Measurements from ENCODE around the gene KCNK7.

KCNK7 gene

GRCh38 chr11:65611758-65612603 lies 16.4 kb upstream of the KCNK7 start:
- in situ Hi-C loops (cut with MboI; ENCODE audit: low sequenced_read_pairs) = no loop called here

- in situ Hi-C loops (cut with MboI; ENCODE audit: low sequenced_read_pairs) = no loop called here
Observed at GRCh38 chr11:65611028-65611757, 15.6 kb upstream of the KCNK7 start.

DNA sequence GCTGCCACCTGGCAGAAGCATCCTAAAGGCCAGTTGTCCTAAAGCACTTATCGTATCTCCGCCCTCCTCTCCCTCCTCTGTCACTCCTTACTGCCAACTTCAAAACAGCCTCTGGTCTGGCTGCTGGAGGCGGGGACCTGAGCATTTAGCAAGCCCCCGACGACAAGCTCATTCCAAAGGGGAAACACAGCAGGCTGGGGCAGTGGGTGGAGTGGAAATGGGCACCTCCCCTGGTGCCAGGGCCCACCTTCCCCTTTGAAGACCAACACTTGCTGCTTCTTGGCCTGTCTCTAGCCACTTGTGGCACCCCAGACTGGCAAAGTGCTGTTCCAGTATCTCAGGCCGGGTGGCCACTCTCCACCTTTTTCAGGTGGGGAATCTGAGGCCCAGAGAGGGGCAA lies 14.8 kb upstream of the KCNK7 start:
- in situ Hi-C loops (cut with MboI; ENCODE audit: low sequenced_read_pairs) = no loop called here

DNA sequence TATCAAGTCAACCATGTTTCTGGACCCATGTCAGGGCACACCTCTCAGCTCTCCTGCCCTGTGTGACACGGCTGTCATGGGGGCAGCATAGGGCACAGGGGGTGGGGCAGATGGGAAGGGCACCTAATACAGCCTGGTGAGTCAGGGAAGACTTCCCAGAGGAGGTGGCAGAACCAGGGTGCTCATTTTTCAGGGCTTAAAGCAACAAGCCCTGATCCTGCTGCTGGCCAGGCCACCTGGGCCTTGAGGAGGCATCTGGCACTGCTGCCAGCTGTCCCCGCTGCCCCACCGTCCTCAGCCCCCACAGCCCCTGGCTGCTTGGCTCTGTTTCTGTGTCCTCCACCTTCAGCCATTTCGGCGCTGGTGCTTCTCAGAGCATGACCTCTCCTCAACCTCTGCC lies 14.1 kb upstream of the KCNK7 start:
- in situ Hi-C loops (cut with MboI; ENCODE audit: low sequenced_read_pairs) = no loop called here

- in situ Hi-C loops (cut with MboI; ENCODE audit: low sequenced_read_pairs) = no loop called here
Observed at GRCh38 chr11:65609229-65609628, 13.6 kb upstream of the KCNK7 start.

DNA sequence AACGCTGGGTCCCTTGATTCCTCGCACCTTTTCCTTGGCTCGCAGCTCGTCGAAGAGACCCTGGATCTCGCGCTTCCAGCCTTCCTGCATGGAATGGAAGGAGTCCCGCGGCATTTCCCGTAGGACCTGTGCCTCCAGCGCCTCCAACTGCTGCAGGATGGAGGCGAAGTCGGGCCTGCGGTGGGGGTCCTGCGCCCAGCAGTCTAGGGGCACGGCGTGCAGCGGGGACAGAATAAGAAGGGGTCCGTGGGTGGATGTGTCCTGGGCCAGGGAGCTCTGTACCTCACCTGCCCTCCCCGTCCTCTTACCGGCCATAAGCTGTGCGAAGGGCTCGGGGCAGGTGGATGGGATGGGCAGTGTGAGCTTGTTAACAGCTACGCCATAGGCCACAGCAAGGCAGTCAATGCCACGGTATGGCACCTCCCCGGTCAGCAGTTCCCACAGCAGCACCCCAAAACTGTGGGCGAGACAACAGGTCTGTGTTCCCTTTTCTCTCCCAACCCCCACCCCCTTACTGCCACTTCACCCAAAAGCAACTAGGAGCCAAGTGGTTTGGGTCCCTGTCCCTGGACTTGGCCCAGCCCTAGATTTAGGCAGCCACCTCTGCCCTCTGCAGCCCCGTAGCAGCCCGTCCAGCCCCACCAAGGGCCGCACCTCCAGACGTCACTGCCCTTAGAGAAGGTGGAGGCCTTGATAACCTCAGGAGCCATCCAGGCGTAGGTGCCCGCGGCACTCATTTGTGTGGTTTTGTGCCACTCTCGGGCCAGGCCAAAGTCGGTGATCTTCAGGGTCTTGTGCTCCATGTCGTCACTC lies 12.2 kb upstream of the KCNK7 start:
- in situ Hi-C loops (cut with MboI; ENCODE audit: low sequenced_read_pairs) = no loop called here

GRCh38 chr11:65606876-65607613 lies 11.4 kb upstream of the KCNK7 start:
- in situ Hi-C loops (cut with MboI; ENCODE audit: low sequenced_read_pairs) = no loop called here

DNA sequence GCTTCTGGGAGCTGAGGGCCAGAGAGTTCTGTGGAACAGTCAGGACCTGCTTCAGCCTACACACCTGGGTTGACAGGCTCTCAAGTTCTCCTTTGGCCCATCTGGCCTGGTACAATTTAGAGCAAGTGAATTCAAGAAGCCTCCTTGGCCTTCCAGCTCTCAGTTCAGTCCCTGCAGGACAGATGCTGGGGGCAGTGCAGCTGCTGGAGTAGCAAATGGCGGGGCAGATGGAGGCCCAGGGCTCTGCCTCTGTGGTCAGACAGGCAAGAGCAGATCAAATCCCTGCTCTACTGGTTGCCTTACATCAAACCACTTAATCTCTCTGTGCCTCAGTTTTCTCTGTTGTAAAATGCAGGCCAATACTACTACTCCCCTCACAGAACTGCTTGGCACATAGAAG lies 8.7 kb upstream of the KCNK7 start:
- in situ Hi-C loops (cut with MboI; ENCODE audit: low sequenced_read_pairs) = no loop called here

GRCh38 chr11:65599955-65600246 lies 4.3 kb upstream of the KCNK7 start:
- in situ Hi-C loops (cut with MboI; ENCODE audit: low sequenced_read_pairs) = no loop called here

DNA sequence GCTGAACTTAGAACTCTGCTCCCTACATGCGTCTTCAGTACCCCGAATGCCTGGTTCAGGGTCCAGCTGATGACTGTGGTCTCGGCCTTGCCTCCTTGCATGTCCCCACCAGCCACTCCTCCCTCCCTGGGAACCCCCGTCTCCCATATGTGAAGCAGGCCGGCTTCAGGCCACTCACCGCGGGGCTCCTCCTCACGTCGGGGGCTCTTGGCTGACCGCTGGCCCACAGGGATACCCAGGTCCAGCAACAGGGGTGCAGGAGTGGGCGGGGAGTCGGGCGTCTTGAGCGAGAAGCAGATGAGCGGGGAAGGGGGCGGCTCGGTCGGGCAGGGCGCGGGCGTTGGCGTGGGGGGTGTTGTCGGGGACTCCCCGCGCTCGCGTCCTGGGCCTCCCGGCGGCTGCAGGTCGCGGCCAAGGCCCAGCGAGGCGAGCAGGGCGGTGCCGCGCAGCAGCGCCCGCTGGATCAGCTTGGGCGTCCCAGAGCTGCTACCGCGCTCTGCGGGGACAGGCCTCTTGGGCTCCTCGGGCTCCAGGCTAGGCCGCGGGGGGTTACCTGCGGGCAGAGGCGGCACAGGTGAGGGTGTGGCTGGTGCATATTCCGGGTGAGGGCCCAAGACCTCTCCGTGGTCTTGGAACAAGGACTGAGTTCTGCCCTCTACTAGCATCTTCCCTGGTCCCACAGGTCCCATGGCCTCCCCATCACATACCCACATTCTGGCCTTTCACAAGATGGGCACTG lies 3.8 kb upstream of the KCNK7 start:
- in situ Hi-C loops (cut with MboI; ENCODE audit: low sequenced_read_pairs) = no loop called here

DNA sequence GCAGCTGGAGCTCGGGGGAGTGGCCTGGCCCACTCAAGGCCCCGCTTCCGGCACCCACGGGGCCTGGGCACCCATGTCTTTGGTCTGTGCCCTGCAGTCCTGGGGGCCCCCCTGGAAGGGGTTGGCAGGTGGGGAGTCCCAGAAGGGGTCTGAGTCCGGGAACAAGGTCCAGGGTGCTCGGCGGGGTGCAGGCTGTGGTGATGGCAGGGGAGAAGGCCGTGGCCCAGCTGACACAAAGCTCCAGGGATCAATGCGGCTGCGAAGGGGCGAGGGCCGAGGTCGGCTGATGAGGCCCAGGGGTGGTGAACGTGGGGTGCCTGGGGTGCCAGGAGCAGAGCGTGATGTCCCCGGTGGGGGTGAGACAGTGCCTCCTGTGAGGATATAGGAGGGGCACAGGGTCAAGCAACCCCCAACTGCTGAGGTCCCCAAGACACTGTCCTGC lies 2.7 kb upstream of the KCNK7 start:
- in situ Hi-C loops (cut with MboI; ENCODE audit: low sequenced_read_pairs) = no loop called here

DNA sequence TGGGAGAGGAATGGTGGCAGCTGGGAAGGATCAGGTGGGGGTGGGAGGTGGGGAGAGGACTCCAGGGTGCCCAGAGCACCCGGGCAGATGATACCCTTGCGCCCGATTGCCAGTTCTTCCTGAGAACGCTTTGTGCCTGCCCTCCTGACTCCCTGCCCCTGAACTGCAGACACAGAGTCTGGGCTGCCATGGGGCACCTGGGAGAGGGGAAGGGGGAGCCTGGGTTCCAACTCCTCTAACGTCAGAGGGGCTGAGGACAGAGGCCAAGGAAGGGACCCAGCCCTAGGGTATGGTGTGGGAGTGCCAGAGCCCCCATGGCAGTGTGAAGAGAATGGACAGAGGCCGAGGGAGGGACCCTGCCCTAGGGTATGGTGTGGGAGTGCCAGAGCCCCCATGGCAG lies 920 bp upstream of the KCNK7 start:
- in situ Hi-C loops (cut with MboI; ENCODE audit: low sequenced_read_pairs) = no loop called here

DNA sequence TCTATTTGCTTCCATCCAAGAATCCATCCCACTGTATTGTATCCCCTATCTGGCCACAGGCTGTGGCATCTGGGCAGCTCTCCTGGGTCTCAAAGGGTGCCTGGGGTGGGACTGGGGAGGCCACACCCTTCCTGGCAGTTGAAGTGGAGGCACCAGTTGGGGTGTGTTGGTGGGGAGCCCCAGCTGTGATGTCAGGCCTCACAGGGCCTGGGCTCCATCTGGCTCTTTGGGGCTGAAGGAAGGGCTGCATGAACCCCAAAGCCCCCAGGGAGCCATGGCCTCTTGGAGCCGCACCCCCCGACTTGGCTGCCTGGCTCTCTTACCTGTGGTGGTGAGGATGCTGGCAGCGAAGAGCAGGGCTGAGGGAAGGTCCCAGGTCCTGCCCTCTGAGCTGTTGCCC lies 469 bp downstream of the KCNK7 start:
- in situ Hi-C loops (cut with MboI; ENCODE audit: low sequenced_read_pairs) = no loop called here

DNA sequence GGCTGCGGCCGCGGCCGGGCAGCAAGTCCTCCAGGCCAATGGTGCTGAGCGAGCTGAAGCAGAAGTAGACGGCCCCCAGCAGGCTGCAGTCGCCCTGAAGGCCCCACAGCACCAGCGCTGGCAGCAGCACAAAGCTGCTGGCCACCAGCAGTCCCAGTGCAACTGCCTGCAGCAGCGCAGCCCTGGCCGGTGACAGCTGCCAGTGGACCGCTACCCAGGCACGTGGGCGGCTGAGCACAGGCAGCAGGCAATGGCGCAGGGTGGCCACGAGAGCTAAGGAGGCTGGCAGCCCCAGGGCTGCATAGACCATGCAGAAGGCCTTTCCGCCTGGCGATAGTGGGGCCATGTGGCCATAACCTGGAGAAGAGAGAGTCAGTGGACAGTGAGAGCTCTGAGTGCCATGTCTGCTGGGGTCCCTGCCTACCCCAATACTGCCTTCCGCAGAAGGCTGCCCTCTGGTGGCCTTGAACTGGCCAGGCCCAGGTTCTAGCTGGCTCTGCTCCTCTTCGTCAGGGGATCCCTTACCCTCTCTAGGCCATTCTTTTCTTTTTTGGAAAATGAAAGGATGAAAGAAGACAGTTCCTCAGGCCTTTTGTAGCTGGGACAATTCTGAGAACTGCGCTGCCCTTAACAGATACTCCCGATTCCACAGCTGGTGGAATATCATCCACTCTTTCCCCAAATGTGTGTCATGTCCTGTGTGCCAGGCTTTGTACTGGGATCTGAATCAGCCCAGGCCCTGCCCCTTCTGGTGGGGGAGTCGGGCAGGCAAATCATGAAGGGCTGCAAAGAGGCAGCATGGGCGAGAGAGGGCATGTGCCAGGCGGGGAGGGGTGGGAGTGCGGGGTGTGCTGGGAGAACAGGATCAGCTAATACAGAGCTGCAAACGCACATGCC lies 1.8 kb downstream of the KCNK7 start:
- in situ Hi-C loops (cut with MboI; ENCODE audit: low sequenced_read_pairs) = no loop called here

DNA sequence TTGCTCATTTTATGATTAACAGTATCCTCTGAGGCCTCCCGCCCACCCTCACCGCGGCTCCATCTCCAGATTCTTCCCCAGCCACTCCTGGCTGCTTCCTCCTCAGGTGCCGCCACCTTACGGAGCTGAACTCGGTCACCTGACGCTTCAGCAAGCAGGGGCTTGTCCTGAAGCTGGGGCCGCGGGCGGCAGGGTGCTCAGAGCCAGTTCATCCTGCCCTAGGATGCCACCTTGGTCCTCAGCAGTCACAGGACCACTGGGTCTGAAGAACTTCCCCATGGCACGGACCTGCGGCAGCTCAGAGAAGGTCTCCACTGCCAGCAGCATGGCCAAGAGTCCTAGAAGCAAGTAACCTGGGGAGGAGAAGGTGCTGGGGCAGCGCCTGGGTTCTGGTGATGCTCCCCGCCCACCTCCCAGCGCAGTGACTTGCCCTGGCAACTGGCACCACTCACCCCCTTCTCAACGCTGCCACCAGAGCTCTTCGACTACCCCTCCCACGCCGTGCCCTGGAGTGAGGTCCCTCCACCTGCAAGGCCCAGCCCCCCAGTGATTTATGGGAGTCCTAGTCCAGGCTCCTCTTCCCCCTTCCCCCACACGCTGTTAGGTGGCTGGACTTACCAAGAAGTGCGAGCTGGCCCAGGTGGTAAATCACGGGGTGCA lies 2.6 kb downstream of the KCNK7 start:
- in situ Hi-C loops (cut with MboI; ENCODE audit: low sequenced_read_pairs) = no loop called here

DNA sequence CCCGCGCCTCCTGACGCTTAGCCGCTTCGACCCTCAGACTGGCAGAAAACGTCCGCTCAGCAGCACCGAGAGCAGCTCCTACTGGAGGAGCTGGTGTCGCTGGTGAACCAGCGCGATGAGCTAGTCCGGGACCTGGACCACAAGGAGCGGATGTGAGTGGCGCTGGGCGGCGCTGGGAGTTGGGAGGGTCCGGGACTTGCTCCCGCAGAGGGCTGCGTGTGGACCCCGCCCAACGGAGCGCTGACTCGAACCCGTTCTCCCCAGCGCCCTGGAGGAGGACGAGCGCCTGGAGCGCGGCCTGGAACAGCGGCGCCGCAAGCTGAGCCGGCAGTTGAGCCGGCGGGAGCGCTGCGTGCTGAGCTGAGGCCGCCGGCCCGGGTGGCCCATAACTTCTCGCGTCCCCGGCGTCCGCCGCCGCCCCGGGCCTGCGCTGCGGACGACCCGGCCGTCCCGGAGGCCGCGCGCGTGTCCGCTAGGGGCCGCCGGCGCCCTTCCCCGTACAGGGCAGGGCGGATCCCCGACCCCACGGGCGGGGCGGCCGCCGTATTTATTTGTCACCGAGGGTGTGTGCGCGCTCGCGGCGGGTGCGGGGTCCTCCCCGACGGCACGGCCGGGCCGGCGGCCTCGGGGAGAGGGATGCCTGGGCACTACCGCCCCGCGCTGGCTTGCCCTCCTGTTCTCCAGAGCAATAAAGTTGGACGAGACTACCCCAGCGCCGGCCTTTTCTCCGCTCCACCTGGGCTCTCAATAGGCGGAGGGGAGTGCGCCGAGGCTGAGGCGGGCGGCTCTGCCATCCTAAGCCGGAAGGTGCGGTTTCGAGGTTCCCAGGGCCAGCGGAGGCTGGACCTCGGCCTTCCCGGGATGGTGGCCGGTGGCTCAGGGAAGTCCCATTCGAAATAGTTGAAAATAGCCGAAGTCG lies 3.4 kb downstream of the KCNK7 start:
- in situ Hi-C loops (cut with MboI; ENCODE audit: low sequenced_read_pairs) = no loop called here

DNA sequence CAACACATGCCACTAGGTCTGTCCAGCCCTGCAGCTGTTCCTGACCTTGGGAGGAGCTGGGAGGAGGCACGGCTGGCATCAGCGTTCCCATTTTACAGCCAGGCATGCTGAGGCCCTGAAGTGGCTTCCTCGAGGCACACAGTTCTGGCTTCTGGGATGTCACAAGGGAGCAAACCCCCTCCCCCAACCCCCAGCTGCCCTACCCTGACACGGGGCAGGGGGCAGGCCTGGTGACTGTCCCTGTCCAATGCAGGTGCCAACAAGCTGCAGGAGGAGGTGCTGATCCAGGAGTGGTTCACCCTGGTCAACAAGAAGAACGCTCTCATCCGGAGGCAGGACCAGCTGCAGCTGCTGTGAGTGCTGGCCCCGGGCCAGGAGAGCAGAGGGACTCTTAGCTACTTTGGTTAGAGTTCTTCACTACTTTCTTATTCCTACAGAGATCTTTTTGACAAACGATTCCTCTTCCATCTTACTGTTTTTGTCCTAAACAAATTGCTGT lies 5.3 kb downstream of the KCNK7 start:
- in situ Hi-C loops (cut with MboI; ENCODE audit: low sequenced_read_pairs) = no loop called here

All from HL-60/S4 (cell line).